Measurements from ENCODE around the gene PLAGL1.

Gene PLAGL1

GRCh38 chr6:144008846-144009245 is 787 bp upstream of the PLAGL1 start:
- no peak for DNase-seq

DNA sequence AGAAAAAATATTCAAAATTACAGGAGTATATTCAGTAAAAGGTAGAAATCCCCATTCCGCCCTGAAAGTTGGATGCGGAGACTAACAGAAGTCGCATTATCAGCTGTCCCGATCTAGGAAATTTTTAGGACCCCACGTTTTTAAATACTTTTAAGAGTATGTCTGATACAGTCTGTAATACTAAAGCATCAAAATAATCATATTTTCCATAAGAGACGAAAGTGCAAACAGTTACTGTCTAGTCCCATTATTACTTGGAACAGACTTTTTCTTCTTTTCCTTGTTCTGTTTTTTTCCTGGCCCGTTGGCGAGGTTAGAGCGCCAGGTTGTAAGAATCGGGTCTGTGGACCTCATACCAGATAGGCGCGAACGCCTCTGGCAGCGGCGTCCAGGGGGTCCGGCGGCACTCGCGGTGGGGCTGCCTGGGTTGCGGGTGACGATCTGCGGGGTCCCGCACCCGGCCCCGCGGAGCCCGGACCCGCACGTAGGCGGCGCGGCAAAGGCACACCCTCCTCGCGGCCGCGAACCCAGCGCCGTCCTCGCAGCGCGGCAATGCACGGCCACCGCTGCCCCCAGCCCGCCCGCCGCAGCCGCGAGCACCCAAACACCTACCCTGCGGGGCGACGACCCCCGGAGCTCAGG is 460 bp downstream of the PLAGL1 start:
- DNase-seq, result peak; percentile 10

GRCh38 chr6:144006736-144007477 is 1.2 kb downstream of the PLAGL1 start:
- DNase-seq, result no peak

GRCh38 chr6:143999406-143999805 is 8.7 kb downstream of the PLAGL1 start:
- no peak for DNase-seq

- no peak for DNase-seq
Measured at GRCh38 chr6:143998686-143999085, 9.4 kb downstream of the PLAGL1 start.

DNA sequence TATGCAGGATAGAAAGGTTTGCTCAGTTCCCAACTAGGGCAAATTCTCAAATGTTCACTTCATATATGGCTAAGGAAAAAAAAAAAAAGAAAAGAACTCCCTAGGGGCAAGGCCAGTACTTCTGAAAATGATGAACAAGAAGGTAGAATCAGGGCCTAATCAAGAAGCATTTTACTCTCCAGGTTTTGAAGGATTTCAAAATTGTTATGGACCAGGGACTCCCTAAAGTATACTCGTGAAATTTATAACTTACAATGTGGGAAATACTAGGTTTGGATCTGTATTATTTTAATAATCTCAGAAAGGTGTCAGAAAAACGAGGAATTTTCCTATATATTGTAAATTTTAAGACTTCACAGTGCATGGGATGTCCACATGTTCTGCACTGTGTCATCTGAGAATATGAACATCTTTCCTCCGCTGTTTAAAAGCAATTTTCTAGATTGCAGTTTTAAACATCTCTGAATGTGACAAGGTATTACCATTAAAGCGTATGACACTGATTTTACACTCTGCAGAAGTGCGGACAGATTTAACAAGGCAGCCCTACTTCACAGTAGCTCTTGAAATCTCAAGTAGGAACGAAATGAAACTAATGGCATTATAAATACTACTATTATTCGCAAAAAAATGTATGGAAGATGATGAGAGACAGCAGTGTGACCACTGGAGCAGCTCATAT is 14.0 kb downstream of the PLAGL1 start:
- no peak for DNase-seq

GRCh38 chr6:143992285-143992684 is 15.8 kb downstream of the PLAGL1 start:
- DNase-seq, result no peak

GRCh38 chr6:143986463-143987065 is 21.5 kb downstream of the PLAGL1 start:
- no peak for DNase-seq

GRCh38 chr6:143984666-143985065 is 23.4 kb downstream of the PLAGL1 start:
- no peak for DNase-seq

DNA sequence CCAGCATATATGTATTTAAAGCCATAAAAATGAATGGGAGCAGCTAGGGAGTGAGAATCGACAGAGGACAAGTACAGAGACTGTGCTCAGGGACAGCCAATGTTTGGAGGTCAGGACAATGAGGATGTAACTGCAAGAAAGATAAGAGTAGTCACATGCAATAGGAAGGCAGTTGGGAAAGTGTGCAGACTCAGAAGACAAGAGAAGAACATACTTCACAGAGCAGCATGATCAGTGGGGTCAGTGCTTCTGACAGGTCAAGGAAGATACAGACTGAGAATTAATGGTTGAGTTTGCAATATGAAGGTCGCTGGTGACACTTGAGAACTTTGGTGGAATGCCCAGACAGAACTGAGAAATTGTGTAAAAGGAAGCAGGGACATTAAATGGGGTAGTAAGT is 25.1 kb downstream of the PLAGL1 start:
- DNase-seq, result no peak

DNA sequence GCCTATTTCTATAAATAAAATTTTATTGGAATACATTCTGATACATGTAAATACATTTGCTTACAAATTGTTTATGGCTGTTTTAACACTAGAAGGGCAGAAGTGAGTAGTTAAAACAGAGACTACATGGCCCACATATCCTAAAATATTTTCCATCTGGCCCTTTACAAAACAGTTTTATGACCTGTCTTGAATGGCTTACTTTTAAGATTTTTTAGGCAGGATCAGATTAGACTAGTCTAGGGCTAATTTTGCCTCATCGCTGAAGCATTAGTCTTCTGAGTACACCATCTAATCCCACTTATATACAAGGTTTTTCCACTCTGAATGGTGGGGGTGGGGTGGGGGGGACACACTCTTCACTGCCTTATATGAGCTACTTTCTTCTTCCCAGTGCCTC is 27.1 kb downstream of the PLAGL1 start:
- no peak for DNase-seq

GRCh38 chr6:143976806-143977349 is 31.2 kb downstream of the PLAGL1 start:
- no peak for DNase-seq

GRCh38 chr6:143974089-143974488 is 34.0 kb downstream of the PLAGL1 start:
- DNase-seq, result no peak

- no peak for DNase-seq
Measured at GRCh38 chr6:143973097-143973966, 34.7 kb downstream of the PLAGL1 start.

GRCh38 chr6:143971482-143972205 is 36.4 kb downstream of the PLAGL1 start:
- no peak for DNase-seq

DNA sequence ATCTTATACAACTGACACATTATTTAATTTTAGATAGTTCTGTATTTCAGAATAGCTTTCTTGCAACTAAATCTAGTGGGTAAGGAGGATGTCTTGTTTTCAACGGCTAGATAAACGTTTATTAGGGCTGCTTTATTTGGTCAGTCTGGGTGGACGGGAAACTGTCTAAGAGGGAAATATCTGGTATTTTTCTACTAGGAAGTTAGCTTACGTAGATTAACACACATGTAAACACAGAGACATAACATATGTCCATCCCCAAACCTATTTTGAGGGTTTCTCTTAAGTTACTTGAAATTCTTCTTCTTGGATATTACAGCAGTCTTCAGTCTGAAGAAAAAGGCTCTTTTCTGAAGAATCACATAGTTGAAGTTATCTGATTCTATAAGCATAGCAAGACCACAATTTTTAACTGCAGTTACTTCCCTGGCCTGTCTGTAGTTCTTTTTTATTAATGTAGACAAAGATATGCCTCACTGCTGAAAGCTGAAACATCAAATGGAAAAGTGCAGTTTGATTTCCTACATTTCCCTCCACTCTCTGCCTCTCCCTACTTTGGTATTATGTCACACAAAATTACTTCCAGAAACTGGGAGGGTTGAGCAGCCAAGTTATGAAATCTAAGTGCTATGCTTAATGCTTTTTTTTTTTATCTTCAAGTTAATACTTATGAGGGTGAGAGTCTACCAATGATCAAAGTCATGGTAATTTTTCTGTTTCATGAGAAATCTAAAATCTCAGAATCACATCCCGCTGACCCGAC is 37.4 kb downstream of the PLAGL1 start:
- no peak for DNase-seq

DNA sequence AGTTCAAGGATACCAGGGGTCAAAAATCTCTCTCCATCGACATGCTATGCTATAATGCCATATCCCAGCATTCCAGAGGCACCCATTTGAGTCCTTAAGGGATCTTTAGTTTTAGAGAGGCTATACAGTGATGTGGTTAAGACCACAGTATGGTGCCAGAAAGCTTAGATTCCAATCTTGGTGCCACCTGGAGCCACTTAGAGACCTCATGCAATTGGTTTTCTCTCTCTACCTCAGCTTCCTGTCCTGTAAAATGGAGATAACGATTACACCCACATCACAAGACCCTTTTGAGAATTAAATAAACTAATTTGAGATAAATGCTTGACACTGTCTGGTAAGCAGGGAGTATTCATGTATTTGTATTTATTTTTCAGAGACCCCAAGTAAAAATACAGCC is 39.0 kb downstream of the PLAGL1 start:
- no peak for DNase-seq

DNA sequence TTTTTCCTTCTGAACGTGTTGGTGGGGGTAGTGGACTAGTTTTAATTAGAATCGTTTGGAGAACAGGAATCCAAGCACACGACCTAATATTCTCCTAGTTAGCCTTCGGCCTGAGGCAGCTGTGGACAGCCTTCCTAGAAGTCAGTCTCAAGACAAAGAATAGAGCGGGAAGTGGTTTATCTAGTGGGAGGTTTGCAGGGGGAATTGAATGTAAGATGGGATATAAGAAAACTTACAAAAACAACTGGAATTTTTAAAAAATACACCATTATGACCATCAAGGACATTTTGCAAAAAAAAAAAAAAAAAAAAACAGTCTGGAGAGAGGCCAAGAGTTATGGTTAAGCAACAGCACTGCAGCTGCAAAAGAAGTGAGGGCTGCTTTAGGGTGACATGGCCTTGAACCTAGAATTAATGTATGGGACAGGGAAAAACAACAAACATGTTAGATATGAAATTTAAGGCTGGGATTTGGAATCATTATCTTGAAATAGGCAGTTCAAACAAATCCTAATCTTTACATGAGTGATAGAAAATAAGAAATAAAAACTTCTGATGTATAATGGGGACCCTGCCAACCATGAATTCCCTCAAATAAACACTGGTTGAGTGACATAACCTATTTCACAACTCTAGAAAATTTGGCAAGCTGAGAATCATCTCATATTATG is 40.2 kb downstream of the PLAGL1 start:
- no peak for DNase-seq

- DNase-seq, result no peak
Measured at GRCh38 chr6:143966312-143966711, 41.7 kb downstream of the PLAGL1 start.

GRCh38 chr6:143965503-143966171 is 42.4 kb downstream of the PLAGL1 start:
- no peak for DNase-seq
